Activated CD8-positive, alpha-beta memory T cell treated with anti-CD3 and anti-CD28 coated beads for 48 hours (primary cell): ENCODE data around the gene NCMAP.

Experiments used
- DNase-seq, 3 experiments: peaks; one replicate each; pipeline ENCODE4 v3.0.0-alpha.2; 2020; ENCODE audit warnings: low read depth in 2 of 3, low spot score in 2 of 3

The NCMAP gene

GRCh38 chr1:24621121-24621520 lies 65.2 kb downstream of the NCMAP start:
- no peak for DNase-seq

- no peak for DNase-seq
Measured at GRCh38 chr1:24622218-24622617, 66.3 kb downstream of the NCMAP start.

- no peak for DNase-seq
Measured at GRCh38 chr1:24632832-24633175, 76.9 kb downstream of the NCMAP start.

GRCh38 chr1:24635195-24635843 lies 79.4 kb downstream of the NCMAP start:
- no peak for DNase-seq

- no peak for DNase-seq
Measured at GRCh38 chr1:24636661-24637357, 80.9 kb downstream of the NCMAP start.

GRCh38 chr1:24639094-24639493 lies 83.2 kb downstream of the NCMAP start:
- DNase-seq, result no peak

- no peak for DNase-seq
Measured at GRCh38 chr1:24639881-24640280, 84.0 kb downstream of the NCMAP start.

- no peak for DNase-seq
Measured at GRCh38 chr1:24640288-24640687, 84.4 kb downstream of the NCMAP start.

- peak in 2 of 3 experiments; percentile 10 to 29 for DNase-seq
Measured at GRCh38 chr1:24641646-24642151, 85.8 kb downstream of the NCMAP start.

- DNase-seq, result peak; percentile 79 to 97 (median 93)
Measured at GRCh38 chr1:24642481-24643362, 86.8 kb downstream of the NCMAP start, which contains the start of gene SRRM1. Gene SRRM1, plus strand, starts transcription at chr1:24643302. Its CDS starts 25 bp downstream, at chr1:24643327.

- DNase-seq, result no peak
Measured at GRCh38 chr1:24643363-24644099, 87.6 kb downstream of the NCMAP start.

GRCh38 chr1:24644100-24644384 lies 88.2 kb downstream of the NCMAP start:
- no peak for DNase-seq

GRCh38 chr1:24648919-24649318 lies 93.0 kb downstream of the NCMAP start:
- no peak for DNase-seq

- no peak for DNase-seq
Measured at GRCh38 chr1:24652382-24652781, 96.5 kb downstream of the NCMAP start.

GRCh38 chr1:24654010-24654409 lies 98.1 kb downstream of the NCMAP start:
- DNase-seq, result no peak

- no peak for DNase-seq
Measured at GRCh38 chr1:24656046-24656445, 100.2 kb downstream of the NCMAP start.

GRCh38 chr1:24657781-24658180 lies 101.9 kb downstream of the NCMAP start:
- DNase-seq, result no peak
